HG03439 (cell line): ENCODE results near the gene ZNF836.

ENCODE experiments used
- ATAC-seq: cut with Tn5 transposase; IDR thresholded peaks from one replicate; pipeline ENCODE4 v1.9.1; 2021; ENCODE audit warnings: mild to moderate bottlenecking, moderate library complexity; ENCODE audit not compliant: unreplicated experiment

The ZNF836 gene

DNA sequence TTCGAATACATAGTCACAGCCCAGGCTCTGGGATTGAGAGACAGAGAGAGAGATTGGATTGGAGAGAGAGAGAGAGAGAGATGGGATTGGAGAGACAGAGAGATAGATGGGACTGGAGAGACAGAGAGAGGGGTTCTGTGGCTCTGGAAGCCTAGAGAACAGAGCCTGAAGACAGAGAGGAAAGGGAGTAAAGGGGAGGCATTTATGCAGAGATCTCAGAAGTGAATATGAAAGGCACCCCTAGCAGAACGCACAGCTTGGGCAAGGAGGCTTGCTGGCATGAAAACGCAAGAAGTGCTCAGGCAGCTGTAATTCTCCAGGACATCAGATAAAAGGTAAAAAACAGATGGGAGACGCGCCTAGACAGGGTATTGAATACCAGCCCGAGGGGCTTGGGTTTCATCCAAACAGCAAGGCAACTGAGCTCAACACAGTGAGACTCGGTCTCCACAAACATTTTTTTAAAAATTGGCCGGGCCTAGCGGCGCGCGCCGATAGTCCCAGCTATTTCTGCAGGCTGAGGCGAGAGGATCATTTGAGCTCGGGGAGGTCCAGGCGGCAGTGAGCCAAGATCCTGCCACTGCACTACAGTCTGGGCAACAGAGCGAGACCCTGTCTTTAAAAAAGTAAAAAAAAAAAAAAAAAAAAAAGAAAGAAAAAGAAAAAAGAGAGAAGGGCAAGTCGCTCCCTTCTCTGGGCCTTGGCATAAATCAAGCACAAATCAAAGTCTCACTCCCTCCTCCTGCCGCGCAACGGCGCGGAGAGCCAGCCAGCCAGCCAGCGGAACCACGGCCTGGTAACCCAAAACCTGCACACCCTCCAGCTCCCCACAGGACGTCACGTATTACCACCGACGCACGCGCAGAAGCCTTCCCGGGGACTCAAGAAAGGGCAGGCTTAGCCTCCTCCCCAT lies 17.7 kb upstream of the ZNF836 start:
- no peak for ATAC-seq

DNA sequence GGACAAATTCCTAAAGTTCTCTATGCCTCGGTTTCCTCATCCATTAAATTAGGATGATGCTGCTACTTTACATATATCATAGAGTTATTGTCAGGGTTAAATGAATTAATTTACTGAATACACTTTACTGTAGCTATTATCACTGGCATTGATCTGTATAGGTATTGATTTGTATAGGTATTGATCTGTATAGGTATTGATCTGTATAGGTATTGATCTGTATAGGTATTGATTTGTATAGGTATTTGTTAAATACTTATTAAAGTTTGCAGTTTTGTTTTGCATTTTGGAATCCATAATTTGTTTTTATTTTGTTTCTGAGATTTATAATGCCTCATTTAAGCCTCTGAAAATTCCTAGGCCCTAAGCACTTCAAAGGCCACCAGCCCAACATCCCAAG lies 16.0 kb upstream of the ZNF836 start:
- no peak for ATAC-seq

DNA sequence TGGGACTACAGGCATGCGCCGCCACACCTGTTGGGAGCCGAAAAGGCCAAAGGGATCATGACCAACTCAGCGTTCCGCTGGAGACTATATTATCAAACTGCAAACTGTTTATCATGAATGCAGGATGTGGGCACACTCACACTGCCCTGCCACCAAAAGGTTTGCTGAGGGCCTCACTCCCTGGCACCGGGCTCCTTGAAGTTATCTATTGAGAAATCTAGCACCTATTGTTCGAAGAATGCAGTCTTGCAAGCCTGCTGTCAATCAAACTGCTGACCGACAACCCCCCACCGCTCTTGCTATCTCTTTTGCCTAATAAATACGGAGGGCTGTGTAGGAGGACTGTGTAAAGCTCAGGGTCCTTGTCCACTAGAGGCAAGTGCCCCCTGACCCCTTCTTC lies 5.2 kb upstream of the ZNF836 start:
- ATAC-seq: no peak

GRCh38 chr19:52172347-52172746 lies 926 bp upstream of the ZNF836 start:
- ATAC-seq: no peak

- ATAC-seq: peak; percentile 29
These were observed 529 bp downstream of the ZNF836 start for GRCh38 chr19:52170863-52171320.

DNA sequence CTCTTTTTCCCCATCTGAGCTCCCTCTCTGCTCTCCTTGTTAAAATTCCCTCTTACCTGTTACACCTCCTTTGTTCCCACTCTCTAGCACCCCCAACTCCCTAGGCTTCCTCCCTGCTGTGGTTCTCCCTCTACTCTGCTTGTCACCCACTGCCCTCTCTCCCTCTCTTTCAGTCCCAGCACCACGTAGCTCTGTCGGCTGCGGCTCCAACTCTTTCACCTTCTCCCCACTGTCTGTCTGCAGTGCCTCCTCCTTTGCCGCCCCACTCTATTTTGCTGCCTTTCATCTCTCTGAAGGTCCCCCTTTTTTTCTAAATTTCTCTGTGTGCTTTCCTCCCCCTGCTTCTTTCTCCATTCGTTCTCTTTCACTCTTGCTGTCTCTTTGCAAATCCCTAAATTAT lies 1.1 kb downstream of the ZNF836 start:
- ATAC-seq: no peak

GRCh38 chr19:52155596-52156359 lies 15.6 kb downstream of the ZNF836 start:
- ATAC-seq: no peak

GRCh38 chr19:52148256-52148655 lies 23.2 kb downstream of the ZNF836 start:
- no peak for ATAC-seq

GRCh38 chr19:52142001-52142595 lies 29.3 kb downstream of the ZNF836 start:
- ATAC-seq: no peak

- ATAC-seq: no peak
These were observed 30.2 kb downstream of the ZNF836 start for GRCh38 chr19:52141203-52141602.

GRCh38 chr19:52140032-52140710 lies 31.2 kb downstream of the ZNF836 start:
- ATAC-seq: peak; percentile 87

DNA sequence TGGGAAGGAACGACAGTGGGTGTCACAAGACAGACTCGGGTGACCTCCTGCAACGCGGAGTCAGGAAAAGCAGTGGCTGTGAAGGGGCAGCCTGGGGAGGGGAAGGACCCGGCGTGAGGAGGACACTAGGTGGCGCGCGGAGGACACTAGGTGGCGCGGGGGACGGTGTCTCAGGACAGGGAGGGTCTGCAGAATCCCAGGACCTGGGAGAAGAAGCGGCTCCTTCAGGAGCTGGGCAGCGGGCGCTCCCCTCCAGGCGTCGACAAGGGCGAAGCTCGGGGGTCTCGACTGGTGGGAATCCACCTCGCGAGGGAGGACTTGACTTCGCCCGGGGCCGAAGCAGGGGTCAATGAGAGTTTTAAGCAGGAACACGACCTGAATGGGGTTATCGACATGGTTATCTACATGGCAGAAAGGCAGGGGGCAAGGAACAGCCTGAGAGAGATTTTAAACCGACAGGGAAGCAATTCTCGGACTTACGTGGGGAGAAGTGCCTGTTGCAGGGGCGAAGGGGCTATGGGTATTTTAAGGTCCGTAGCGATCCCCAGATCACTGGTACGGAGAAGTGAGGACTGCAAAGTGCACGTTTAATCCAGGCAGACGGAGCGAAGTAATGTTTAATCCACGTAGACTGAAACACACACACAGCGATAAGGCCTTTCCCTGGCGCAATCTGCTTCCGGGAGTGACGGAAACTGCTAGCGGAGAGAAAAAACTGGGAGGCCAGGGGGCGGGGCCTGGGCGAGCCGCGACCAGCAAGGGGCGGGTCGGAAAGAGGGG lies 32.0 kb downstream of the ZNF836 start, which contains the start of gene ZNF616:
Gene ZNF616, minus strand, starts transcription at position 687 of the 780 bp plus-strand sequence. CDS start 9,426 bp downstream, outside the sequence.
- no peak for ATAC-seq

DNA sequence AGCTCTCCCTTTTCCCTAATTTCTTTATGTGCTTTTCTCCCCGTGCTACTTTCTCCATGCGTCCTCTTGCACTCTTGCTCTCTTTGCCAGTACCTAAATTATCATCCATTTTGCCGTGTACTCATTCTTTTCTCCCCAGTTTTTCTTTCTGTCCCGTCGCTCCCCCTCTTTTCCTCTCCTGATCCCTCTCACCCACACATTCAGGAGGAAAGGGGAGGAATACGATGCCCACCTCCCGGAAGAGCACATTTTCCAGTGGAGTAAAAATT lies 32.5 kb downstream of the ZNF836 start:
- no peak for ATAC-seq

DNA sequence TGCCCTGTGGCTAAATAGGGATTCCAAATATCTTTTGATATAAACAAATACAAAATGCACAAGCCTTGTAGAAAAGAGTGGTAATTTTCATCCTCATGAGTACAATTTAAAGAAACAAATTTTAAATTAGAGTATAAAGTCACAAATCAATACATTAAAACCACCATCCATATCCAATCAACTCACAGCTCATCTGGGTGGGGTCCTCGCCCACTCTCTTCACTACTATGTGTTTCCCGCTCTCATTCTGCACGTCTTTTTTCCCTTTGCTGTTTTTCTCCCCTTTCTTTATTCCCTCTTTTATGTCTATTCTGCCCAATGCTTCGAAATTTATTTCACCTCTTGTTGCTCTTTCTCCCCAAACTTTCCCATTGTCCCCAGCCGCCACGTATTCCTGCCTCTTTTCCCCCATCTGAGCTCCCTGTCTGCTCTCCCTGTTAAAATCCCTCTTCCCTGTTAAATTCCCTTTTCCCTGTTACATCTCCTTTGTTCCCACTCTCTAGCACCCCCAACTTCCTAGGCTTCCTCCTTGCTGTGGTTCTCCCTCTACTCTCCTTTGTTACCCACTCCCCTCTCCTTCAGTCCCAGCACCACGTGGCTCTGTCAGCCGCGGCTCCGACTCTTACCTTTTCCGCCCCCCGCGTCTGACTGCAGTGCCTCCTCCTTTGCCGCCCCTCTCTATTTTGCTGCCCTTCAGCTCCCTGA lies 33.0 kb downstream of the ZNF836 start:
- ATAC-seq: no peak

GRCh38 chr19:52120286-52120685 lies 51.1 kb downstream of the ZNF836 start:
- ATAC-seq: no peak

DNA sequence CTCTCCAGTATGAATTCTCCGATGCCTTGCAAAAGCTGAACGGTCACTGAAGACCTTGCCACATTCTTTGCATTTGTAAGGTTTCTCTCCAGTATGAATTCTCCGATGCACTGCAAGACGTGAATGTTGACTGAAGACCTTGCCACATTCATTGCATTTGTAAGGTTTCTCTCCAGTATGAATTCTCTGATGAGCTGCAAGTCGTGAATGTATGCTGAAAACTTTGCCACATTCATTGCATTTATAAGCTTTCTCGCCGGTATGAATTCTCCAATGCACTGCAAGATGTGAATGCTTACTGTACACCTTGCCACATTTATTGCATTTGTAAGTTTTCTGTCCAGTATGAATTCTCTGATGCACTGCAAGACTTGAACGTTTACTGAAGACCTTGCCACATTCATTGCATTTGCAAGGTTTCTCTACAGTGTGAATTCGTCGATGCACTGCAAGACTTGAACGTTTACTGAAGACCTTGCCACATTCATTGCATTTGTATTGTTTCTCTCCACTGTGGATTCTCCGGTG lies 55.8 kb downstream of the ZNF836 start:
- no peak for ATAC-seq

DNA sequence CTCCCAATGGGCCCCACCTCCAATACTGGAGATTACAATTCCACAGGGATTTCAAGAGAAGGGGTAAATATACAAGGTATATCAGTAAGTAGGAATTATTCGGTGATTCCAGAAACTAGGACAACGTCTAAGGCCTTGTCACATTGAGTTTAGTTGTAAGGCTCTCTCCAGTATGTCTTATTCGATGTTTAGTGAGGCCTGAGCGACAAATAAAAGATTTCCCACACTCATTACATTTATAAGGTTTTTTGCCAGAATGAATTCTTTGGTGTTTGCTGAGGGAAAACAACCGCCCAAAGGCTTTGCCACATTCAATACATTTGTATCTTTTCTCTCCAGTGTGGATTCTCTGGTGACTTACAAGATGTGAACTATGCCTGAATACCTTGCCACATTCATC lies 56.7 kb downstream of the ZNF836 start:
- ATAC-seq: no peak

GRCh38 chr19:52112624-52113023 lies 58.8 kb downstream of the ZNF836 start:
- no peak for ATAC-seq

DNA sequence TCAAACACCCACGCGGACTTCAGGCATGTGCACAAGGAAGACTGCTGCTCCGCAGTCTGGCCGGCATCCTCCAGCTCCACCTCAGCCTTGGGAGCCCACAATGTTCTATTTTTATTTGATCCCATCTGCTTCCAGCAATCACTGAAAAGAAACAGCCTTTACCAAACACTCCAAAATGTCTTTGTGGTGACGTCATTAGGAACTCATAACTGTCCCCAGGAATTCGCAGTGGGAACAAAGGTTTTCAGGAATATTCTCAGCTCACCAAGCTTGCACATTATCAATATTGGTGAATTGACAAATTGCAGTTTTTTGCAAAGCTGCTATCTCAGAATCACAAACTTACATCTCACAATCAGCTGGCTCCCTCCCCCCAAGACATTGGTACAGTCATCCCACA lies 60.6 kb downstream of the ZNF836 start:
- ATAC-seq: no peak
